PC-3 (cell line): ENCODE results near the gene CCDC30. TPM values are rescaled to one million over a fixed set of nuclear protein-coding genes. Genes with fewer than 3 reads are reported as not detected.
A peak's percentile ranks its signal among the peaks of the same experiment; 100 is the strongest.

Experiments used
- ATAC-seq: fragments of 200-7000 bp; cut with Tn5 transposase; 2 replicates; pipeline ENCODE4 v1.9.1; 2020; ENCODE audit warnings: mild to moderate bottlenecking, moderate library complexity
- BruUV-seq: library from RNA; stranded (reverse); fragments of 400-500 nt; replicated peaks from 2 replicates; lab custom pipeline; 2021; lab: Mats Ljungman, UMichigan
- CTCF ChIA-PET: fragments of 300-600 bp; sonication (Branson Sonifier 250); formaldehyde crosslinking; loops from one replicate; lab custom pipeline; 2022; ENCODE audit warnings: antibody characterized with exemption; lab: Charles Lee
- POLR2A ChIA-PET: fragments of 300-600 bp; sonication (Branson Sonifier 250); formaldehyde crosslinking; loops from one replicate; lab custom pipeline; 2022; ENCODE audit warnings: antibody characterized with exemption; ENCODE audit not compliant: unreplicated experiment; lab: Charles Lee
- DNase-seq: peaks from one replicate; pipeline ENCODE4 v3.0.0-alpha.2; 2015
- H2AFZ ChIP-seq: fragments of 300-600 bp; sonication (generic); 2 replicates; pipeline ENCODE4 v1.6.0; 2016; ENCODE audit warnings: antibody characterized with exemption, low read length
- H3F3A ChIP-seq: fragments of 300-600 bp; sonication (generic); one replicate; pipeline ENCODE4 v1.6.0; 2017; ENCODE audit warnings: antibody characterized with exemption, low read length, control low read depth, mild to moderate bottlenecking; ENCODE audit not compliant: unreplicated experiment
- H3K27ac ChIP-seq: fragments of 300-600 bp; sonication (generic); 2 replicates; pipeline ENCODE4 v1.5.1; 2016; ENCODE audit warnings: mild to moderate bottlenecking, low read length
- H3K27me3 ChIP-seq: fragments of 300-600 bp; sonication (generic); 2 replicates; pipeline ENCODE4 v1.6.1; 2016; ENCODE audit warnings: low read length, mixed read lengths
- H3K36me3 ChIP-seq: fragments of 300-600 bp; sonication (generic); 2 replicates; pipeline ENCODE4 v1.6.1; 2016; ENCODE audit warnings: low read depth, mixed run types, low read length, mixed read lengths
- H3K4me1 ChIP-seq: fragments of 300-600 bp; sonication (generic); 2 replicates; pipeline ENCODE4 v1.5.1; 2016; ENCODE audit warnings: low read length; ENCODE audit not compliant: insufficient read depth
- H3K4me2 ChIP-seq: fragments of 300-600 bp; sonication (generic); 2 replicates; pipeline ENCODE4 v1.6.0; 2016; ENCODE audit warnings: low read length
- H3K4me3 ChIP-seq: fragments of 300-600 bp; sonication (generic); 2 replicates; pipeline ENCODE4 v1.5.1; 2016; ENCODE audit warnings: mild to moderate bottlenecking, low read length, mixed read lengths
- H3K79me2 ChIP-seq: fragments of 300-600 bp; sonication (generic); 2 replicates; pipeline ENCODE4 v1.6.1; 2017; ENCODE audit warnings: low read length, mixed read lengths
- H3K9ac ChIP-seq: fragments of 300-600 bp; sonication (generic); 2 replicates; pipeline ENCODE4 v1.6.0; 2016; ENCODE audit warnings: mild to moderate bottlenecking, low read length
- H3K9me2 ChIP-seq: fragments of 300-600 bp; sonication (generic); replicated peaks from 2 replicates; pipeline ENCODE4 v1.6.1; 2016; ENCODE audit warnings: mixed run types, low read length, mixed read lengths
- H3K9me3 ChIP-seq: fragments of 300-600 bp; sonication (generic); 2 replicates; pipeline ENCODE4 v1.6.1; 2016; ENCODE audit warnings: low read length, mixed read lengths
- H4K20me1 ChIP-seq: fragments of 300-600 bp; sonication (generic); 2 replicates; pipeline ENCODE4 v1.6.1; 2016; ENCODE audit warnings: low read length, mixed read lengths
- CTCF ChIP-seq: fragments of 300-600 bp; sonication (generic); conservative IDR thresholded peaks from 2 replicates; pipeline ENCODE4 v1.5.1; 2017; ENCODE audit warnings: antibody characterized with exemption, low read depth, mild to moderate bottlenecking, low read length
- EZH2 ChIP-seq: fragments of 300-600 bp; sonication (generic); IDR thresholded peaks from one replicate; pipeline ENCODE4 v1.6.1; 2017; ENCODE audit warnings: antibody characterized with exemption, mild to moderate bottlenecking, low read length; ENCODE audit not compliant: unreplicated experiment
- EZH2phosphoT487 ChIP-seq: fragments of 300-600 bp; sonication (generic); IDR thresholded peaks from 2 replicates; pipeline ENCODE4 v1.6.1; 2018; ENCODE audit warnings: mild to moderate bottlenecking, antibody characterized with exemption, low read length, borderline replicate concordance
- intact Hi-C: fragments of 100-400 bp; cut with micrococcal nuclease; formaldehyde crosslinking; loops from 2 replicates; pipeline ENCODE4 v1.9.0; 2023
- total RNA-seq: library from RNA; depleted of rRNA; stranded (reverse); fragments of >200 nt; gene quantifications from 2 replicates; pipeline ENCODE4 v1.2.3, GENCODE V29; 2014

CCDC30 gene
- total RNA-seq, 1 experiment from 2014 or later: 0.58 TPM

DNA sequence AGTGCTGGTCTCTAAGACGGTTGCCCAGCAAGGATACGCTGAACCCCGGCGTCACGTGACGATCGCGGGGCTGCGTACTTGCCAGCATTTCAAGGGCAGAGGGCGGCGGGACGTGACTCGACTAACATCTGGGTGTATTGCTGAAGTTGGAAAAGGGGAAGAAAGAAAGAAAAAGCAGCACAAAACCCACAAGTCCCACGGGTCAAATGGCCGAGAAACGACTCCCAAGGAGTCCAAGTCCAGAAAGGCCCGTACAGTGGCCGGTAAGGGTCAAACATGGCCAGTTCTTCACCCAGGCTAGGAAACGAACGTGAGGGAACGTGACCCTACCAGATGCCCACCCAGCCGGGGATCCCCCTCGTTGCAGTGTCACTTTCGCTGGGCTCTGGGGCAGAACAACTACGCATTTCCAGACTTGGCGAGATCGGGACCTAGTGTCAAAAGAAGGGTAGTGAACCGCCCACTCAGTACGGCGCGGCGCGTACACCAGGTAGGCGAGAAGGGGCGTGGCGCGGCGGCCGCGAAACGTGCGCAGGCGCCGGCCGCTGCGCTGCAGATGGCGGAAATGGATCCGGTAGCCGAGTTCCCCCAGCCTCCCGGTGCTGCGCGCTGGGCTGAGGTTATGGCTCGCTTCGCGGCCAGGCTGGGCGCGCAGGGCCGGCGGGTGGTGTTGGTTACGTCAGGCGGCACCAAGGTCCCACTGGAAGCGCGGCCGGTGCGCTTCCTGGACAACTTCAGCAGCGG is 6.9 kb upstream of the CCDC30 start, which contains the start of the genes PPCS and ZMYND12:
PPCS (plus strand) TSS at position 534 of the 744 bp plus-strand sequence; CDS start at position 557, 23 bp downstream.
ZMYND12 (minus strand) TSS at position 13 of the 744 bp plus-strand sequence. CDS start 25 bp downstream, outside the sequence.
- no peaks in the 10 kb centered on the region for H3K27me3 ChIP-seq
- ATAC-seq (peak; percentile 90), DNase-seq (peak; percentile 85)
- H3K4me3 ChIP-seq: peak within 1 kb of the TSS; percentile 85
- CTCF ChIA-PET: no interaction called here
- H3F3A ChIP-seq: no peaks in the 10 kb centered on the region
- POLR2A ChIA-PET: no interaction called here
- no peaks in the 10 kb centered on the region for H3K9me3 ChIP-seq
- H3K9ac ChIP-seq: peak within 1 kb of the TSS; percentile 96
- H3K27ac ChIP-seq: peak within 1 kb of the TSS; percentile 73
- intact Hi-C loops: no loop called here
- BruUV-seq: TSS peak; percentile 97
- H3K4me1 ChIP-seq: peaks cover 27% of the 10 kb centered on the region
- no peaks in the 10 kb centered on the region for H4K20me1 ChIP-seq
- H2AFZ ChIP-seq: peak within 1 kb of the TSS; percentile 98
- no peaks in the 10 kb centered on the region for H3K9me2 ChIP-seq
- no peaks in the 10 kb centered on the region; the same call in 1 of the 2 replicates for H3K36me3 ChIP-seq
- H3K4me2 ChIP-seq: peak within 1 kb of the TSS; percentile 95
- H3K79me2 ChIP-seq: peaks cover 23% of the 10 kb centered on the region
- no peak for TF ChIP-seq EZH2
- no peak for TF ChIP-seq EZH2phosphoT487
- TF ChIP-seq CTCF: no peak

- peak; percentile 50 for DNase-seq
- BruUV-seq: no TSS peak
- CTCF ChIA-PET: no interaction called here
Observed at GRCh38 chr1:42456754-42457089, 6.4 kb upstream of the CCDC30 start.

More at GRCh38 chr1:42456754-42457089, 6.4 kb upstream of the CCDC30 start:
- Histone ChIP-seq H3K4me2 (peak overlapping the region; percentile 95), H3K9me3 (no peaks in the 10 kb centered on the region), H3K9me2 (no peaks in the 10 kb centered on the region), H3K27ac (peak overlapping the region; percentile 73), H3K4me1 (peaks cover 28% of the 10 kb centered on the region), H3K9ac (peak overlapping the region; percentile 96), H3K79me2 (peaks cover 23% of the 10 kb centered on the region), H4K20me1 (no peaks in the 10 kb centered on the region), H2AFZ (peak overlapping the region; percentile 98), H3K4me3 (peak overlapping the region; percentile 85), H3K27me3 (no peaks in the 10 kb centered on the region), H3F3A (no peaks in the 10 kb centered on the region), H3K36me3 (no peaks in the 10 kb centered on the region; the same call in 1 of the 2 replicates)
- intact Hi-C loops: no loop called here
- TF ChIP-seq EZH2phosphoT487: no peak
- TF ChIP-seq EZH2: no peak
- TF ChIP-seq CTCF: no peak
- POLR2A ChIA-PET: interaction anchor here (0.6 kb wide), 2 partner anchors 17 to 1164 kb away, joined by 3 to 5 read pairs; no protein-coding TSS in a partner anchor
- ATAC-seq: peak; percentile 55
